Pons (tissue), 1 donor: ENCODE data around the gene ACMSD.
"Not testable (repeated sequence)": the region's sequence is repeated elsewhere in the genome, so short reads cannot be mapped to it uniquely, and the experiment has no call there.

ENCODE experiments used
- DNase-seq: peaks from one replicate; pipeline ENCODE4 v3.0.0-alpha.2; 2016; ENCODE audit warnings: low spot score

The ACMSD gene

GRCh38 chr2:134852518-134852917 lies 14.1 kb downstream of the ACMSD start:
- no peak for DNase-seq

DNA sequence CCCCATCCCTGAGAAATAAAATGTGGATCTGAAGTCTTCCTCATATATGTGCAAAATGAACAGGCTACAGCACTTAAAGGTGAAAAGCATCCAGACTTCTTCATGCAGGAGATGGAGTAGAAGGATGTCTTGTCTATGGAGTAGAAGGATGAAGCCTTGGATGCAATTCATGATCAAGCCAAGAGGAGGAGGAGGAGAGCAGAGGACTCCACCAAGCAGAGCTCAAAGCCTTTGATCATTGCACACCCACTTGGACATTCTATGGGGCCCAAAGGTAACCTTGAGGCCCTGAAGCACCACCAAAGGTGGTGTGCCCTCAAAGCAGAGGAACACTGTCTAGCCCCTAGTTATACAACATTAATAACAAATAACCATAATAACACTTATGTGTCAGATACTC lies 17.3 kb downstream of the ACMSD start:
- no peak for DNase-seq

DNA sequence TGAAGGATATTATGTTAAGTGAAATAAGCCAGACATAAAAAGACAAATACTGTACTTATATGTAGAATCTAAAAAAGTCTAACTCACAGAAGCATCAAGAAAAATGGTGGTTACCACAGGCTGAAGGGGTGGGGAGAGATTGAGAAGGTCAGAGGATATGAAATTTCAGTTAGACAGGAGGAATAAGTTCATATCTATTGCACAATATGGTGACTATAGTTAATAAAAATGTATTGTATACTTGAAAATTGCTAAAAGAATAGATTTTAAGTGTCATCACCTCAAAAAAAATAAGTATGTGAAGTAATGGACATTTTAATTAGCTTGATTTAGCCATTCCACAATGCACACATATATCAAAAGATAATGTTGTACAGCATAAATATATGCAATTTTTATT lies 19.8 kb downstream of the ACMSD start:
- DNase-seq: no peak

- DNase-seq: no peak
These were observed 22.8 kb downstream of the ACMSD start for GRCh38 chr2:134861173-134861572.

DNA sequence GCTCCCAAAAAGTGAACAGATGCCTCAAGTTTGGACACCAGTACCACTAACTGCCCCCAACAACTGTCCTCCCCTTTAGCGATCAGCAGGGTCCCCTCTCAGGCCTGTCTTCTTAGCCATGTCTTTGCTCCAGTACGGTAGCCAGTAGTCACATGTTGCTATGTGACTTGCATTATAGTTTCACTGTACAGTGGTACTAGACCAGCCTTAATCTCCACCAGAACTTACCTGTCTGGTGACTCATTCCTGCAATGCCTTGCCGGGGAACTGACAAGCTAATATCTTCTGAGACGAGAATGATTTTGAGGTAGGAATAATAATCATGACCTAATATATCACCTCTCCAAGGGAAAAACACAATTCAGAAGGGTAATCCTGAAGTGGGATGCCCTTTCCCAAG lies 23.7 kb downstream of the ACMSD start:
- no peak for DNase-seq

DNA sequence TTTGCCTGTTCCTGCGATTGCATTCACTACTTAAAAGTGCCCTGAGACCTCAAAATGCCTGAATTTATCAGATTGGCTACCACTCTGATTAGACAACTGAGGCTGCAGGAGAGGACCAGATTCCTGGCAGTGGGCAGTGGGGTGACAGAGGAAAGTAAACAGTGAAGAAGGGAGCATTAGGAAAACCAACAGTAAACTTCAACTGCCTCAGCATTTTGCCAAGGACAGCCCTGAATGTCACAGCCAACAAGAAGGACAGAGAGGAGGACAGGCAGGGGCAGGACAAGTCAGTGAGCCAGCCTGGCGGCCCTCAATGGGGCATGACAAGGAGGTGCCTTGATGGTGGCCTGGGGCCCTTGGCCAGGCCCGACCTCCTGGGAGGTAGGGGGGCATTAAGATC lies 24.3 kb downstream of the ACMSD start:
- DNase-seq: no peak

- DNase-seq: no peak
These were observed 25.0 kb downstream of the ACMSD start for GRCh38 chr2:134863446-134863845.

- DNase-seq: no peak
These were observed 26.8 kb downstream of the ACMSD start for GRCh38 chr2:134865067-134865787.

DNA sequence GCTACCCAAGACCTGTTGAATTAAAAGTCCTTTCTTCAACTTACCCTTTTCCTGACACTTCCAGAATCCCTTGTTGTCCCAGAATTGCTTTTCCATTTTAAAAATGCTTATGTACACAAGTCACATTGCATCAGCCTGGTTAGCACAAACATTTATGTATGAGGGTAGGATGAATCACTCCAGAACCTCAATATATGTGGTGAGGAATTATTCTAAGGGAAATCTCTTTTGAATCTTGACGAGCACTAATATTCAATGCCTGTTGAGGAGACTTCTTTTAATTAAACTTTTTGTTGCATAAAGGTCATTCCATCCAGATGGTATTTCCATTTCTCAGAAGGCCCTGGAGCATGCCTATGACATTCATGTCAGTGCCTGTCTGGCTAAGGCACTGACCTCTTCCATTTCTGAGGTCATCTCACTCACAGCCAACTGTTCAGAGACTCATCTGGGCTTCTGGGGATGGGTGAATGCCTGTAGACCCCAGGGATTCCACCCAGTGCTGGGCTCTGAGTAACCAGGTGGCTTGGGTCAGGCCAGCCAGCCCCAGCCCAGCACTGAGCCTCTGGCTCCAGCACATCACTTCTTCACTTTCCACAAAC lies 28.2 kb downstream of the ACMSD start:
- DNase-seq: no peak

- peak; percentile 4 for DNase-seq
These were observed 31.7 kb downstream of the ACMSD start for GRCh38 chr2:134869946-134870736.

GRCh38 chr2:134873152-134873551 lies 34.7 kb downstream of the ACMSD start:
- DNase-seq: no peak

DNA sequence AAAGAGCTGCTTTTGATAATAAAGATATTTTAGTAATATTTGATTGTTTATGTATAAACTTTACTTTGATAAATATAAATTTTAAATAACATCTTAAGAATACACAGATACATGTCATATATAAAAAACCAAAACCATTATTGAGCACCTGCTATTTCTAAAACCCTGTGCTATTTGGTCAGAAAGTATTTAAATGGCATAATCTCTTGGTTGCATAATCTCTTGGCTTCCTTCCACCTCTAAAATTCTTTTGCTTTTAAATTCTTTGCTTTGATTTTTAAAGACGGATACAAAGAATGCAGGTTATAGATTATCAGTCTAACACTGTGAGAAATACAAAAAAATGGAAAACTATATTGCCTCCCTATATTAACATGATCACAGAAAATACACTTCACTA lies 36.9 kb downstream of the ACMSD start:
- DNase-seq: no peak

DNA sequence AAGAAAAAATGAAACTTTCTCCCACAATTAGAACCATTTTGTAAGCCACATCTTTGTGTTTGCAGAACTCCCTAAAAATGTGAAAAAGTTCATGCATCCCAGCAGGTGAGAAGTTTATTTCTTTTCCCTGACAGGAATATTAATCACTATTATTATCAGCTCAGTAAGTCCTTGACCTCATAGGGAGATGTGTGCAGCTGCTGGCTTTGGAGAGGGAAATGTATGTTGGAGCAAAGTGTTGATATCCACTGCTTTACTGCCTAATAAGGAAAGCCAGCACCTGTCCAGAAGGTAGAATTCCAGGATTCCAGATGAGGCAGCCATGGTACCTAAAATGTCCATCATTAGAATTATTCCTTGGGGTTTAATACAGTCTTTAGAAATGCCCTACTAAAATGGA lies 44.4 kb downstream of the ACMSD start:
- no peak for DNase-seq

- DNase-seq: no peak
These were observed 45.3 kb downstream of the ACMSD start for GRCh38 chr2:134883552-134884293.

DNA sequence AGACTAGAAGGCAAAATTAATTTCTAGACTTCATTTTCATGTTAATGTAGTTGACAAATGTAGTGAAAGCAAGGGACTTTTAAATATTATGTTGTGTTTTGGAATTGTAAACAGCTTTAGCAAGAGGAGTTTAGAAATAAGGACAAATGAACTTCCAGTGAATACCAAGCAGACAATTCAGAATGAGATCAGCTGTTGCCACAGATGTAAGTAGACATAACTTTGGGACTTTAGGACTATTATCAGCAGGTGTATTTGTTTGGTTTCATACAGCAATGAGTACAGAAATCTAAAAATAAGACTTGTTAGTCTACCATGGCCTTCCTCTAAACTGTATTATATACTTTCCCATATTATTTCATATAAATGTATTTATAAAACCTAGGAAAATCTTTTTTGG lies 46.0 kb downstream of the ACMSD start:
- DNase-seq: no peak

DNA sequence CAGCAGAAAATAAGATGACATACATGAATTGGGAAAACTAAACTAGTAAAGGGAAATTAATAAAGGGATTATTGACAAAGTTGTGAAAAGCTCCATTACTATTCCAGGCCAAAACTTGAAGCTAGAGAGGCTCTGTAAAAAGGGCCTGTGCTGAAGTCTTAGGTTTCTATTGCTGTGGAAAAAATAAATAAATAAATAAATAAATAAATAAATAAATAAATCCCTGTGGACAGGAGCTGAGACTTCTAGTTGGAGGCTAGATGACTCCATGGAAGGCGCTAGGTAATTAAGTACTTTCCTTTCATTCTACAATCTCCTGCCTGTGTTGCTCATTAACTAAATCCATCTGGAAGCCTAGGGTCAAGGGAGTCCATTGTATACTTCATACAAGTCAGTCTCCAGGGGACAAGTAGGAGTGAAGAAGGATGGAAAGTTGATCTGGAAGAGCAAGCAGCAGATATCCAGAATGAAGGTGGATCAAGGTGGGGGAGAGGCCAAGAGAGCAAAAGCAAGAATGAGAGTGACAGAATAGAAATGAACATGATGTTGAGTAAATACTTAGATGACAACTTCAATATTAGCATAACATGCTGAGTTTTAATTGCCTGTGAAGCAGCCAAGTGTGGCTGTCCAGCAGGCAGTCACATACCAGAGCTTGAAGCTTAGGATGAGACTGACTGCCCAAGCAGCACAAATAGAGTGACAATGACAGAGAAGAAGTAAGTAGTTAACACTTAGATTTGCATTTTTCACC lies 54.0 kb downstream of the ACMSD start:
- DNase-seq: no peak

DNA sequence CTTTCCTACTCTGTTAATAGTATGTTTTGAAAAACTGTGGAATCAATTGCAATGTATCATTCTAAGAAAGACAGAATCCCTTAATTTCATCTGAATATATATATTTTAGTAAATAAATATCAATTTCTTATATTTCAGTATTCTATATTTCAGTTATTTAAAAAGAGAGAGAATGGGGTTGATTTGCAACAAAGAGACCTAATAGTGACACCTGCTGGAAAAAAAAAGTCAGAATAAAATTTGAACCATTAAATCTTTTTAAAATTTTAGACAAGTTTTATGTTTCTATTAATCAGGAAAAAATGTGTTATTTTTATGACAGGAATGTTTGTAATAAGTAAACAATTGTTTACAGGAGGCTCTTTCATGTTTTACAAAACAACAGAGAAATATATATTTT lies 59.5 kb downstream of the ACMSD start:
- peak; percentile 17 for DNase-seq

DNA sequence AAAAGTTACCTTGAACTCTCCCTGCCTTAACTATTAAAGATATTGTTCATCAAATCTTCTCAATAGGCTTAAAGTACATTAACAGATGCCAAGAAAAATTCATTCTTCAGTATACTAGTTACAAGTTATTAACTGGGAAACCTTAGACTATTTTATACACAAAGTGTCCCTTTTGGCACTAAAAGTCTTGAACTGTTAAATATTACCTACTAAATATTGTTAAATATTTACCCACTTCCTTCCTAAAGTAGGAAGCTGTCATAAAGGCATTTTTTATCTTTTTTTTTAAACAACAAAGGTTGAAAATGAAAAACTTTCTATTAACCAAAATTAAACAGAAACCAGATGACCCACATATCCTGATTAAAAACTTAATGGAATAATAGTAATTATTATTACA lies 60.8 kb downstream of the ACMSD start:
- no peak for DNase-seq

- DNase-seq: no peak
These were observed 61.7 kb downstream of the ACMSD start for GRCh38 chr2:134900151-134900550.

DNA sequence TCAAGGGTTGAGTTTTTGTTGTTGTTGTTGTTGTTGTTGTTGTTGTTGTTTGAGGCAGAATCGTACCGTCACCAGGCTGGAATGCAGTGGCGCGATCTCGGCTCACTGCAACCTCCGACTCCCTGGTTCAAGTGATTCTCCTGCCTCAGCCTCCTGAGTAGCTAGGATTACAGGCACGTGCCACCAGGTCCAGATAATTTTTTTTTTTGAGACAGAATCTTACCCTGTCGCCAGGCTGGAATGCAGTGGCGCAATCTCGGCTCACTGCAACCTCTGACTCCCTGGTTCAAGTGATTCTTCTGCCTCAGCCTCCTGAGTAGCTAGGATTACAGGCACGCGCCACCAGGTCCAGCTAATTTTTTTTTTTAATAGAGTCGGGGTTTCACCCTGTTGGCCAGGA lies 65.3 kb downstream of the ACMSD start:
- not testable (repeated sequence) for DNase-seq

DNA sequence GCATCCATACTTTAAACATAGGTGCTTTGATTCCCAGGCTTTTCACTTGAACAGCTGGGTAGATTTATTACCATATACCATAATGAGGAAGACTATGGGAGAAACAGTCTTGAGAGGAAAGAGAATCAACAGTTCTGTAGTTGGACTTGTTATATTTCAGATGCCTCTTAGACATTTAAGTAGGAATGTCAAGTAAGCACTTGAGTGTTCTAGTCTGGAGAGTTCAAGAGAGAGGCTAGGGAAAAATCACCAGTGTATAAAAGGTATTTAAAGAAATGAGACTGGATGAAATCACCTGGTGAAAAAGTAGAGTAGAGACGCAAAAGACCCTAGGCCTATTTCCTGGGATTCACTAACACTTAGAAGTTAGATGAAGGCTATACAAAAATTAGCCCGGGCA lies 66.8 kb downstream of the ACMSD start:
- no peak for DNase-seq

DNA sequence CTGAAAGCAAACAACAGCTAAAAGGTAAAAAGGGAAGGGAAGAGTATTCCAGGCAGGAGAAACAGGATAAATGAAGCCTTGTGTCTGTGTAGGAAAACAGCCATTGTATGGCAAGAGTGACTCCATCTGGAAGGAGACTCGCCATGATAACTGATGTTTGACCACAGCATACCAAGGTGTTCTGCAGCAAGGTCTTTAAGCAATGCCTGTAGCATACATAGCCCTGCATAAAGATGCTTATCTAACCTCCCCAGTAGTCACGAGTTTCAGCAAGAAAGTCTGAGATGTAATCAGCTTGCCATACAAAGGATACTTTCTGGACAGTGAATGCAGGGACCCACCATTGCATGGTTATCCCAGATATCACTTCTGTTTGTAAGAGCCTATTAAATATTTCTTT lies 68.3 kb downstream of the ACMSD start:
- DNase-seq: no peak
